ENCODE measurements around the gene OOSP2. TPM values are rescaled to one million over a fixed set of nuclear protein-coding genes. Genes with fewer than 3 reads are reported as not detected.
"Not testable (repeated sequence)": the region's sequence is repeated elsewhere in the genome, so short reads cannot be mapped to it uniquely, and the experiment has no call there.

Gene OOSP2, protein sequence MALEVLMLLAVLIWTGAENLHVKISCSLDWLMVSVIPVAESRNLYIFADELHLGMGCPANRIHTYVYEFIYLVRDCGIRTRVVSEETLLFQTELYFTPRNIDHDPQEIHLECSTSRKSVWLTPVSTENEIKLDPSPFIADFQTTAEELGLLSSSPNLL
- not detected for total RNA-seq

DNA sequence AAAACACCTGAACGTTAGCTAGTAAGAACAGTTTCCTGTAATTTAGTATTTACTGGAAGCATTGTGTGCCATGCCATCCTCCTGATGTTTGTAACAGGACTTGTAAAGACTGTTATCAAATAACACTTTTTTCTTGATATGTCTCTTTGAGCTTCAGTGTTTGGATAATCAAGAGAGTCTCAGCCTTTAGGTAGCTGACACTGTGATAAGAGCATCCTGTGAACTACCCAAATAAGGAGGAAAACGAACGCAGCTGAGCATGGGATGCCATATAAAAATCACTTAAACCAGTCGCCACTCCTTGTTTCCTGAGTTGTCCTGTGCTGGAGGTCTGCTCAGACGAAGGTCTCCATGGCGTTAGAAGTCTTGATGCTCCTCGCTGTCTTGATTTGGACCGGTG lies at the start of gene OOSP2:
TSS of gene OOSP2 (plus strand) at position 301 of the 400 bp plus-strand sequence. CDS start at position 352, 51 bp downstream.
- ChIA-PET CTCF (no interaction called here), POLR2A (no interaction called here)

DNA sequence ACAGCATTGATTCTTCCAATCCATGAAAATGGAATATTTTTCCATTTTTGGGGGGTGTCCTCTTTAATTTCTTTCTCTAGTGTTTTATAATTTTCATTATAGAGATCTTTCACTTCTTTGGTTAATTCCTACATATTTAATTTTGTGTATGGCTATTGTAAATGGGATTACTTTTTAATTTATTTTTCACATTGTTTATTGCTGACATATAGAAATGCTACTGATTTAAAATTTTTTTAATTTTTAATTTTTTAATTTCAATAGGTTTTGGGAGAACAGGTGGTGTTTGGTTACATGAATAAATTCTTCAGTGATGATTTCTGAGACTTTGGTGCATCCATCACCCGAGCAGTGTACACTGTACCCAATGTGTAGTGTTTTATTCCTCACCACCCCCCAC lies 49.8 kb upstream of the OOSP2 start:
- ChIA-PET CTCF (no interaction called here), POLR2A (no interaction called here)

DNA sequence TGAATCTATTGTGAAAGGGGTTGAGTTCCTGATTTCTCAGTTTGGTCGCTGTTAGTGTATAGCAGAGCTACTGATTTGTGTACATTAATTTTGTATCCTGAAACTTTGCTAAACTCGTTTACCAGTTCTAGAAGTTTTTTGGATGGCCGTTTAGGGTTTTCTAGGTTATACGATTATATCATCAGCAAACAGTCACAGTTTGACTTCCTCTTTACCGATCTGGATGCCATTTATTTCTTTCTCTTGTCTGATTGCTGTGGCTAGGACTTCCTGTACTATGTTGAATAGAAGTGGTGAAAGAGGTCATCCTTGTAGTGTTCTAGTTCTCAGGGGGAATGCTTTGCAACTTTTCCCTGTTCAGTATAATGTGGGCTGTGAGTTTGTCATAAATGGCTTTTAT lies 47.8 kb upstream of the OOSP2 start:
- ChIA-PET POLR2A (no interaction called here), CTCF (no interaction called here)

DNA sequence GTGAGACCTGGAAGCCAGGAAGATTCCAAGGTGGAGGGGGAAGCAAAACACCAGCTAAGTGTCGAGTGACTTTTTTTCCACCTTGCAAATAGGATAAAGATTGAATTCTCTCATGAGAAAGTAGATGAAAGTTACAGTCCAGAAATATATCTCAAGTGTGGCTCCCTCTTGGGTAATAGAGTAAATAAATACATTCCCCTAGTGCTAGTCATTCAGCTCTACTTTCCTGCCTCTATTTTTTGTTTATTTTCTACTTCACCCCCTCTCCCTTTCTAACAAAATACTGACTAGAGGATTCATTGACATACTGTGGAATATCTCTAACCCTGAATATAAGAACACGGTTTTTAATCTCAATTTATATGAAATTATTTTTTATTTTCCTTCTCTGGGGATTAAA lies 42.4 kb upstream of the OOSP2 start:
- ChIA-PET CTCF (interaction anchor here (1.7 kb wide), 1 partner anchor 79 kb away, joined by 3 read pairs; no protein-coding TSS in a partner anchor), POLR2A (no interaction called here)

DNA sequence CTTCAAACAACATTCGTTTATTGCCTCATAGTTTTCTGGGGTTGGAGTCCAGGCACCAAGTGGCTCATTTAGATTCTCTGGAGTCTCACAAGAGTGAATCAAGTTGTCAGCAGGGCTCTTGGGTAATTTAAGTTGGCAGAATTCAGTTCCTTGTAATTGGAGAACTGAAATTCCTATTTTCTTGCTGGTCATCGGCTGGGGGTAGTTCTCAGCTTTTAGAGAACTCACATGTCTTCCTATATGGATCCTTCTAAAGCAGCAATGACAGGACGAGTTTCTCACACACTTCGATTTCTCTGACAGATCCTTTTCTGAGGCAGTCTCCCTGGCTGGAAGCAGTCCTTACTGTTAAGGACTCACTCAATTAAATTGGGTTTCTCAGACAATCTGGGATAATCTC lies 40.5 kb upstream of the OOSP2 start:
- POLR2A ChIA-PET: no interaction called here
- CTCF ChIA-PET: no interaction called here

DNA sequence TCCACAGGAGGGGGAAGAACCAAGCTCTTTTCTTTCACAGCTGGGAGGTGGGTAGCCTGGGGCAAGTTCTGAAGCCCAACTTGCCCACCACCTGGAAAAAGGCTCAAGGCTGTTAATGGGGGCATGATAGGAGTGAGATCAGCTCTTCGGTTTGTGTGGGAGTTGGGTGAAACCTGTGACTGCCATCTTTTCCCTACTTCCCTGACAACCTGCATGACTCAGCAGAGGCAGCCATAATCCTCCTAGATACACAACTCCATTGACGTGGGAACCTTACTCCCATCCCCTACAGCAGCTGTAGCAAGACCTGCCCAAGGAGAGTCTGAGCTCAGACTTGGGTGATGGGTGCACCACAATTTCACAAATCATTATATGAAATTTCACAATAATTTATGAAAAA lies 36.5 kb upstream of the OOSP2 start:
- ChIA-PET CTCF (interaction anchor here (0.5 kb wide), 1 partner anchor 180 kb away, joined by 3 read pairs; no protein-coding TSS in a partner anchor), POLR2A (no interaction called here)

DNA sequence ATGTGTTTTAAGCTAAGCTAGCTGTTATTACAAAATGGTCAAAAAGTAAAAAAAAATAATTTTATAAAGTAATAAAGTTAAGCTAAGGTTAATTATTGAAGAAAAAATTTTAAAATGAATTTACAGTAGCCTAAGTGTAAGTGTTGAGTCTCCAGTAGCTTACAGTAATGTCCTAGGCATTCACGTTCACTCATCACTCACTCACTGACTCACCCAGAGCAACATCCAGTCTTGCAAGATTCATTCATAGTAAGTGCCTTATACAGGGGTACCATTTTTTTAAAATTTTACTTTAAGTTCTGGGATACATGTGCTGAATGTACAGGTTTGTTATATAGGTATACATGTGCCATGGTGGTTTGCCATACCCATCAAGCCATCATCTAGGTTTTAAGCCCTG lies 34.8 kb upstream of the OOSP2 start:
- POLR2A ChIA-PET: no interaction called here
- CTCF ChIA-PET: no interaction called here

DNA sequence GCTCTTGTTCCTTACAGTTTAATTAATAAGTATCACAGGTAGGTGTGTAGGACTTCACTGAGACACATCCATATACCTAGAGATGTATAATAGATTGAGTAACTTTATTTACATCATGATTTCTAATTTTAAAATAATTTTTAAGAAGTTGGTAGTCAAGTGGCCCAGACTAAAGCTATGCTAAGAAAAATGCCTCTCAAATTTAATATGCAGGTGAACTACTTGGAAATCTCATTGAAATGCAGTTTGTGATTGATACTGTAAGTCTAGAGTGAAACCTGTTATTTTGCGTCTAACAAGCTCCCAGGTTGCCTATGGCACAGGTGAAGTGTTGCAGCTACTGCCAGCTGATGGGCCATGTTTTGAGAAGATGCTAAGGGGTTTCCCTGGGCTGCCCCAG lies 23.3 kb upstream of the OOSP2 start, which contains the start of gene OOSP4B:
TSS of gene OOSP4B (plus strand) at position 301 of the 400 bp plus-strand sequence.
- ChIA-PET POLR2A (no interaction called here), CTCF (no interaction called here)

DNA sequence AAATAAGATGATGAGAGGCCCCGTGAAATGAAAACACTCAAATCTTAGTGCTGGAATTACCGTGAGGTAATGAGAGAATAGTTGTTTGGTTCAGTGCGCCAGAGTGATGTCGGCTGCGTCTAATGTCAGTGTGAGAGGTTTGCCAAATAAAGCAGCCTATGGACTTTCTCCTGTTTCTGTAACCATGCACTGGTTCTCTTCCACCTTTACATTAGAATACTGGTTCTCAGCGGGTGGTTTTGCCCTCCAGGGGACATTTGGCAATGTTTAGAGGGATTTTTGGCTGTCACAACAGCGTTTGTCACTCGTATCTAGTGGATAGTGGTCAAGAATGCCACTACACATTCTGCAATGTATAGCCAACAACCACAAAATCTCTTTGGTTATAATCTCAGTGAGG lies 22.2 kb upstream of the OOSP2 start:
- CTCF ChIA-PET: no interaction called here
- POLR2A ChIA-PET: no interaction called here

DNA sequence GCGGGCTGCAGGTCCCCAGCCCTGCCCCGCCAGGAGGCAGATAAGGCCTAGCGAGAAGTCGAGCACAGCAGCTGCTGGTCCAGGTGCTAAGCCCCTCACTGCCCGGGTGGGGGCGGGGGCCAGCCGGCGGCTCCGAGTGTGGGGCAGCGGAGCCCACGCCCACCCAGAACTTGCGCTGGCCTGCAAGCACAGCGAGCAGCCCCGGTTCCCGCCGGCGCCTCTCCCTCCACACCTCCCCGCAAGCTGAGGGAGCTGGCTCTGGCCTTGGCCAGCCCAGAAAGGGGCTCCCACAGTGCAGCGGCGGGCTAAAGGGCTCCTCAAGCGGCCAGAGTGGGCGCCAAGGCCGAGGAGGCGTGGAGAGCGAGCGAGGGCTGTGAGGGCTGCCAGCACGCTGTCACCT lies 19.8 kb upstream of the OOSP2 start:
- POLR2A ChIA-PET, CTCF ChIA-PET: not testable (repeated sequence)

DNA sequence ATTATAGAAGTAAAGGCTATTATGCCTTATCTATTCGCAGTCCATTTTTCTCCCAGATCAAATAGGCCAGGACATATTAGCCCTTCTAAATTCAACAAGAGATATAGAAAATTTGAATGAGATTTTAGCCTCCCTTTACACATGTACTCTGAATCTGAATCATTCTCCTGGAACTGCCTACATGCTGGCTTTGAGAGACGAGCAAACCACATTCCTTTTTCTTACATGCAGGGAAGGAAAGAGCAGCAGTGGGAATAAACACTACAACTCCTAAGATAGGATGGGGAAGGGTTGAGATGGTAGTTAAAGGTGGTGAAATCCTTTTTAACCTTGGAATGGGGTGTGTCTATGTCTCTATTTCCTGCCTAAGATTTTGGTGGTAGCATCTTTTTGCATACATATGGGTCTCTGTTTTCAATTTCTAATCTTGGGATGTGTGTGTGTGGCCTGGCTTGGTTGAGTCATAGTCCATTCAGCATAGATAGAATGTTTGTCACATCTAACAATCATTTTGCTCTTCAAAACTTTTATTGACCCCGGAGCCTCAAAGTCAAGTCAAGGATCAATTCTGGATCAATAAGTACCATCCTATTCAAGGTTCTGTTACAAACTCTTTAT lies 11.1 kb upstream of the OOSP2 start:
- POLR2A ChIA-PET: no interaction called here
- CTCF ChIA-PET: no interaction called here

DNA sequence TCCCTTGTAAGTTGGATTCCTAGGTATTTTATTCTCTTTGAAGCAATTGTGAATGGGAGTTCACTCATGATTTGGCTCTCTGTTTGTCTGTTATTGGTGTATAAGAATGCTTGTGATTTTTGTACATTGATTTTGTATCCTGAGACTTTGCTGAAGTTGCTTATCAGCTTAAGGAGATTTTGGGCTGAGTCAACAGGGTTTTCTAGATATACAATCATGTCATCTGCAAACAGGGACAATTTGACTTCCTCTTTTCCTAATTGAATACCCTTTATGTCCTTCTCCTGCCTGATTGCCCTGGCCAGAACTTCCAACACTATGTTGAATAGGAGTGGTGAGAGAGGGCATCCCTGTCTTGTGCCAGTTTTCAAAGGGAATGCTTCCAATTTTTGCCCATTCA lies 10.2 kb downstream of the OOSP2 start:
- CTCF ChIA-PET, POLR2A ChIA-PET: not testable (repeated sequence)

DNA sequence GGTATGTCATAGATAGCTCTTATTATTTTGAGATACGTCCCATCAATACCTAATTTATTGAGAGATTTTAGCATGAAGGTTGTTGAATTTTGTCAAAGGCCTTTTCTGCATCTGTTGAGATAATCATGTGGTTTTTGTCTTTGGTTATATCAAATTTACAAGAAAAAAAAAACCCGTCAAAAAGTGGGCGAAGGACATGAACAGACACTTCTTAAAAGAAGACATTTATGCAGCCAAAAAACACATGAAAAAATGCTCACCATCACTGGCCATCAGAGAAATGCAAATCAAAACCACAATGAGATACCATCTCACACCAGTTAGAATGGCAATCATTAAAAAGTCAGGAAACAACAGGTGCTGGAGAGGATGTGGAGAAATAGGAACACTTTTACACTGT lies 10.6 kb downstream of the OOSP2 start:
- CTCF ChIA-PET, POLR2A ChIA-PET: not testable (repeated sequence)

DNA sequence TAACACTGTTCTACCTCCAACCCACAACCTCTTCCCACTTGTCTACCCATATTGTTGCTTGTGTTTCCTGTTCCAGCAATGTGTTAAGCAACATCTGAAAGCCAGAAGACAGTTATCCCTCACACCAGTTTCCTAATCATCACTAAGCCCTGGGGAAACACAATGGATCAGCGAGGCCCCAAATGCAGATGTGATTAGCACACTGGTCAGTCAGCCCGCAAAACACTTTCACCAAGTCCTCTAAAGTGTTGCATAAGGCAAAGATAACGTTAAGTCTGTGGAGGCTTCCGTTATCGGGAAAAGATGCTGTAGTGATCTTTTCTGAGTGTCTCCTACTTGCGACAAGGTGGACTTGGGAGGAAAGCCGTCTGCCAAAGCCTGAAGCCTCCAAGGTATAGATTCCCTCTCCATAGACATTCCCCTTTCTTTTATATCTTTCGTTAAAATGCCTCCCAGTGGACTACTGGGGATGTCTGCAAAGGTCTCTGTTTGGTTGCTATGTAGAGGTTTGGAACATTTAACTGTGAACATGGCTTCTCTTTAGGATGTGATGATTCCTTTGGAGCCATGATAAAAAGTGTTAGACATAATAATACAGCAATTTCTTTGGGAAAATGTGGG lies 16.2 kb downstream of the OOSP2 start, which contains the start of gene MS4A3:
TSS of gene MS4A3 (plus strand) at position 317 of the 621 bp plus-strand sequence. CDS start 4,496 bp downstream, outside the sequence.
- ChIA-PET POLR2A (no interaction called here), CTCF (no interaction called here)

DNA sequence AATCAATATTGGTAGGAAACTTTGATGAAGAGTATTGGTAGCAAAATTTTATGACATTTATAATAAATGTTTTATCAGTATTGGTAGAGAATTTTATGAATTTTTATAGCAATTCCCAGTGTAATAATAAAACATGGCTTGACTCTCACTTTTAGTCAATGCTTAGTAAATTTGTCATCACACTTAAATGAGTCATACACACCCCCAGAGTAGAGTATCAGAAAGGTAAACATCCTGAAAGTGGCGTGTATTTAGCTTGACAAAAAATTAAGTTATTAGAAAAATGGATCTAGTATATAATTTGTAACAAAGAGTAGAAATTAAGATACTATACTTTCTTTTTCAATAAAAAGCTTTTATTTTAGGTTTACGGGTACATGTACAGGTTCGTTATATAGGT lies 18.8 kb downstream of the OOSP2 start:
- ChIA-PET POLR2A (no interaction called here), CTCF (no interaction called here)

DNA sequence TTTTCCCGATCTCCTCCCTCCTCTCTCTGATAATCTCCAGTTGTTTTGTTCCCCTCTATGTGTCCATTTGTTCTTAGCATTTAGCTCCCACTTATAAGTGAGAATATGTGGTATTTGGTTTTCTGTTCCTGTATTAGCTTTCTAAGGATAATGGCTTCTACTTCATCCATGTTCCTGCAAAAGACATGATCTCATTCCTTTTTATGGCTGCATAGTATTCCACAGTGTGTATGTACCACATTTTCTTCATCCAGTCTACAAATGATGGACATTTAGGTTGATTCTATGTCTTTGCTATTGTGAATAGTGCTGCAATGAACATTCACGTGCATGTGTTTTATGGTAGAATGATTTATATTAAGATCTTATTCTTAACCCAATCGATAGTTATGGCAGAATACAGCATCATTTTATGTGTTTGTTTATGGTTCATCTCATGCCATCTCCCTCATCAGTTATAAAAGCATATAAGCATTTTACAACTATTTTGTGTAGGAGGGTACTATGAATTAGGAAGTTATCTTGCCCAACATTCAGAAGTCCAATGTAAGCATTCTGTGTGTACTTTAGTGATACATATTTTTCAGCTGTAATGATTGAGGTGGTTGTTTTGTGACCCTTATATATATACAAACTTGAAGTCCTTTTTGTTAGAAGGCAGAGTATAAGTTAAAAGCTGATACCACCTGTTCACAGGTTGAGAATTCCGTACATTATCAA lies 19.5 kb downstream of the OOSP2 start:
- POLR2A ChIA-PET: no interaction called here
- CTCF ChIA-PET: no interaction called here

DNA sequence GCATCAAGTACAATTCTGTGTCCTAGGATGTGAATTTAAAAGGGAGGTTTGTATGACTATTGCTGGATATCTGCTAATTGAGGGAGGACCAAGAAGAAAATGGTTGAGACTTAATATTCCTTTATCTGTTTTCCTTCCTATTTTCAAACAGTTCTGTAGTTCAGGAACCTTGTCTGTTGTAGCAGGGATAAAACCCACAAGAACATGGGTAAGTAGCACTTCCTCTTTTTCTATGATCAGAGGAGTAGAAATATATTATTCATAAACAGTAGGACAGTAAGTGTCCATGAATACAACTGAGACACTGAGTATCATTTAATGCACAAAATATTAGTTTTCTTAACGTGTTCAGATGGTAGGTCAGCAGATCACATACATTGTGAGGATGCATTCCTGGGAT lies 23.9 kb downstream of the OOSP2 start:
- ChIA-PET CTCF (interaction anchor here (0.6 kb wide), 1 partner anchor 22 kb away, joined by 4 read pairs; no protein-coding TSS in a partner anchor), POLR2A (no interaction called here)

DNA sequence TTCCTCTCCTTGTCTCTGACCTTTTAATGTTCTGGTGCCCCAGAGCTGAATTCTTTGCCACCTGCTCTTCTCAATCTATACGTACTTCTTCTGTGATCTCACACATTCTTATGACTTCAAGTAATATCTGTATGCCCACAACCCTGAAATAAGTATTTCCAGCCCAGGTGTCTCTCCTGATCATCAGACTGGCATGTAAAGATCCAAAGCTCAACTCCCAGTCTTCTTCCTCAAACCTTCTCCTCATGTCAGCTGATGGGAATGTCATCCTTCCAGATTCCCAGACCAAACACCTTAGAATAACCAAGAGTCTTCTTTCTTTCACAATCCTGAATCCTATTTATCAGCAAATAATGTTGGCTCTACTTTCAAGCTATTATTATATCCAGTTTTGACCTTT lies 25.6 kb downstream of the OOSP2 start:
- ChIA-PET POLR2A (no interaction called here), CTCF (no interaction called here)

DNA sequence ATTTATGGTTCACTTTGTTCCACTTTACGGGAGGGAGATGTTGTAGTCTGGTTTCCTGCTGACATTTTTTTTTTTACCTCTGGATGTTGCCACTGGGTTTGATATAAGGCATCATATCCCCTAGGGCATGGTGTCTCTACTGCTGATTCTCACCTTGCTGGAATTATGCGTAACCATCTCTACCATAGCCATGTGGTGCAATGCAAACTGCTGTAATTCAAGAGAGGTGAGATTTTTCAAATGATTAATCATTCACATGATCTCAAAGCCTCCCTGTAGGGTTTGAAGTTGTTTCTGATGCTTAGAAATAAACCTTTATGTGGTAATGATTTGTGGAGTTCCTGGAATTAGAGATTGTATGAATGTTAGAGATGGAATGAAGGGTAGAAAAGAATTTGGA lies 29.2 kb downstream of the OOSP2 start:
- ChIA-PET CTCF (no interaction called here), POLR2A (no interaction called here)

DNA sequence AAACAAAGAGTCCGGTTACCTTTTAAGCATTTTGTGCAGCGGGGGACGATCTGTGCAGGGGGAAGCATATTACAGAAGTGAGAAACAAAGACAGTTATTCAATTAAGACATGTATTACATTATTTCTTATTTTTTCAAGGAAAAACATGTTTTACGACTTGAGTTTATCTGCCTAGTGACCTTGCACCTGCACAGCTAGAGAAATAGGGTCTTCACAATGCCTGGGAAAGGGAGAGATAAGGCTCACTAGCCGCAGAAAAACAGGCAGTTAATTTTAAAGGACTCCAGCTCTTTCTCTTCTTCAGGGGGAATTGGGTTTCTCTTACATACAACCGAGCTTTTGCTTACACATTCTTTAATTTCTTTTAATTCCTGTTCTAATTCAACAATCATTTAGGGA lies 31.4 kb downstream of the OOSP2 start:
- CTCF ChIA-PET, POLR2A ChIA-PET: not testable (repeated sequence)

DNA sequence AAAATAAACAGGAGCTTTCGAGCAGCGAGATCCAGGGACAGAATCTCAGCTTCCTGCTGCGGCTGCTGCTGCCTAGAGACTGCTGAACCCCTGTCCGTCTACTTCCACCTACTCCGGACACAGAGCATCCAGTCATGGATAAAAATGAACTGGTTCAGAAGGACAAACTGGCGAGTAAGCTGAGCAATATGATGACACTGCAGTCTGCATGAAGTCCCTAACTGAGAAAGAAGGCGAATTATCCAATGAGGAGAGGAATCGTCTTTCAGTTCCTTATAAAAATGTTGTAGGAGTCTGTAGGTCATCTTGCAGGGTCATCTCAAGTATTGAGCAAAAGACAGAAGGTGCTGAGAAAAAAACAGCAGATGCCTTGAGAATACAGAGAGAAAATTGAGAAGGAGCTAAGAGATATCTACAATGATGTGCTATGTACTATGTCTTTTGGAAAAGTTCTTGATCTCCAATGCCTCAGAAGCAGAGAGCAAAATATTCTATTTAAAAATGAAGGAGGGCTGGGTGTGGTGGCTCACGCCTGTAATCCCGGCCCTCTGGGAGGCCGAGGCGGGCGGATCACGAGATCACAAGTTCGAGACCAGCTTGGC lies 37.1 kb downstream of the OOSP2 start:
- ChIA-PET CTCF (no interaction called here), POLR2A (no interaction called here)
